Chondrocyte (in vitro differentiated cells): ENCODE measurements around the gene FAM78A. TPM values are rescaled to one million over a fixed set of nuclear protein-coding genes. Genes with fewer than 3 reads are reported as not detected.

Experiments
- DNase-seq: peaks from one replicate; pipeline ENCODE4 v3.0.0; 2021; ENCODE audit warnings: mixed read lengths, low spot score
- H3K27ac Mint-ChIP-seq: one replicate; pipeline ENCODE4 v1.8.0; 2021; ENCODE audit warnings: mild to moderate bottlenecking, moderate library complexity, mixed read lengths; ENCODE audit not compliant: unreplicated experiment
- H3K27me3 Mint-ChIP-seq: 2 replicates; pipeline ENCODE4 v1.8.0; 2021; ENCODE audit warnings: low read depth, mixed read lengths
- H3K36me3 Mint-ChIP-seq: 2 replicates; pipeline ENCODE4 v1.8.0; 2021; ENCODE audit warnings: low read depth, mixed read lengths
- H3K4me1 Mint-ChIP-seq: 2 replicates; pipeline ENCODE4 v1.8.0; 2021; ENCODE audit warnings: low read depth, mild to moderate bottlenecking, mixed read lengths
- H3K4me3 Mint-ChIP-seq: one replicate; pipeline ENCODE4 v1.8.0; 2021; ENCODE audit warnings: mild to moderate bottlenecking, moderate library complexity, mixed read lengths; ENCODE audit not compliant: unreplicated experiment
- H3K9me3 Mint-ChIP-seq: 2 replicates; pipeline ENCODE4 v1.8.0; 2021; ENCODE audit warnings: low read depth, mixed read lengths
- total RNA-seq: library from RNA; stranded (reverse); gene quantifications from 3 replicates; pipeline ENCODE4 v1.2.1, GENCODE V29; 2021
- TF ChIP-seq, protein P1 (sequence below): fragments of 200-600 bp; sonication (generic); IDR thresholded peaks from 2 replicates; pipeline ENCODE4 v1.5.0; 2021; ENCODE audit warnings: antibody characterized with exemption, mild to moderate bottlenecking, moderate library complexity

The FAM78A gene
- total RNA-seq, 1 donor from 2014 or later: 1.6 TPM

DNA sequence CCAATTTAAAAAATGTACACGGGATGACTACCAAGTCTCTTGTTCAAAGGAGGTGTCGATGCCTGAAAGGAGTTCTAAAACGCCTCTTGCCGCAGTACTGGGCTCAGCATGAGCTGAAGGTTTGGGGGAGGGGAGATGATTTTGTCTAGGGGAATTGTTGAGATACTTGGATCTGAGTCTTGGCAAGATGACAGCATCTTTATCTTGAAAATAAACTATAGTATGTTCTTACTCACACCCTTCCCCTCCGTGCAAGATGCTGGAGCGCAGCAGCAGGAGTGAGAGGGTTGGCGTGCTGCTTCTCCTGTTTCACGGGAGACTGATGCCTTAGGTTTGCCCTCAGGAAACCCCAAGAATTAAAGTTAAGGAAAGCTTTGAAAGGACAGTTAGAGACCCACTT is 47.3 kb downstream of the FAM78A start:
- peak overlapping the region; percentile 36 for H3K27ac Mint-ChIP-seq
- TF ChIP-seq, protein P1, sequence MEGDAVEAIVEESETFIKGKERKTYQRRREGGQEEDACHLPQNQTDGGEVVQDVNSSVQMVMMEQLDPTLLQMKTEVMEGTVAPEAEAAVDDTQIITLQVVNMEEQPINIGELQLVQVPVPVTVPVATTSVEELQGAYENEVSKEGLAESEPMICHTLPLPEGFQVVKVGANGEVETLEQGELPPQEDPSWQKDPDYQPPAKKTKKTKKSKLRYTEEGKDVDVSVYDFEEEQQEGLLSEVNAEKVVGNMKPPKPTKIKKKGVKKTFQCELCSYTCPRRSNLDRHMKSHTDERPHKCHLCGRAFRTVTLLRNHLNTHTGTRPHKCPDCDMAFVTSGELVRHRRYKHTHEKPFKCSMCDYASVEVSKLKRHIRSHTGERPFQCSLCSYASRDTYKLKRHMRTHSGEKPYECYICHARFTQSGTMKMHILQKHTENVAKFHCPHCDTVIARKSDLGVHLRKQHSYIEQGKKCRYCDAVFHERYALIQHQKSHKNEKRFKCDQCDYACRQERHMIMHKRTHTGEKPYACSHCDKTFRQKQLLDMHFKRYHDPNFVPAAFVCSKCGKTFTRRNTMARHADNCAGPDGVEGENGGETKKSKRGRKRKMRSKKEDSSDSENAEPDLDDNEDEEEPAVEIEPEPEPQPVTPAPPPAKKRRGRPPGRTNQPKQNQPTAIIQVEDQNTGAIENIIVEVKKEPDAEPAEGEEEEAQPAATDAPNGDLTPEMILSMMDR: no peak
- H3K9me3 Mint-ChIP-seq: no peaks in the 10 kb centered on the region
- DNase-seq: no peak
- peaks cover 27% of the 10 kb centered on the region for H3K4me1 Mint-ChIP-seq
- H3K4me3 Mint-ChIP-seq: no peak overlapping the region
- H3K36me3 Mint-ChIP-seq: peaks cover 27% of the 10 kb centered on the region
- no peaks in the 10 kb centered on the region for H3K27me3 Mint-ChIP-seq

DNA sequence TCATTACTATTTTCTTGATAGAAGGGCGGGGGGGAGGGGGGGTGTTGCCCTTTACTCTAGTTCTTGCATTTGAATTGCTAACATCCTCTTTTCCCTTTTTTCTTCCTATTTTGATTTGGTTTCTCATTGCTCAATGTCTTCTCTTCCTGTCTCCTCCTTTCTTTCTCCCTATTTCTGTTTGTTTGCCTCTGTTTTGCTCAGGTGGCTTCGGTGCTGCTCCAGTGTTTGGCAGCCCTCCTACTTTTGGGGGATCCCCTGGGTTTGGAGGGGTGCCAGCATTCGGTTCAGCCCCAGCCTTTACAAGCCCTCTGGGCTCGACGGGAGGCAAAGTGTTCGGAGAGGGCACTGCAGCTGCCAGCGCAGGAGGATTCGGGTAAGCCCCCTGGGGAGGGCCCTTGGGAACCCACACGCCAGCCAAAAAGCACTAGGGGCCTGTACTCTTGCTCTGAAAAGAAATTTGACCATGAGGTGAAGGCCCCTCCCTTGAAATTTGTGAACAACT is 48.3 kb downstream of the FAM78A start:
- peaks cover 20% of the 10 kb centered on the region for H3K36me3 Mint-ChIP-seq
- H3K4me3 Mint-ChIP-seq: no peak overlapping the region
- no peak for DNase-seq
- H3K9me3 Mint-ChIP-seq: no peaks in the 10 kb centered on the region
- TF ChIP-seq, protein P1: no peak
- peaks cover 27% of the 10 kb centered on the region for H3K4me1 Mint-ChIP-seq
- no peak overlapping the region for H3K27ac Mint-ChIP-seq
- no peaks in the 10 kb centered on the region for H3K27me3 Mint-ChIP-seq

DNA sequence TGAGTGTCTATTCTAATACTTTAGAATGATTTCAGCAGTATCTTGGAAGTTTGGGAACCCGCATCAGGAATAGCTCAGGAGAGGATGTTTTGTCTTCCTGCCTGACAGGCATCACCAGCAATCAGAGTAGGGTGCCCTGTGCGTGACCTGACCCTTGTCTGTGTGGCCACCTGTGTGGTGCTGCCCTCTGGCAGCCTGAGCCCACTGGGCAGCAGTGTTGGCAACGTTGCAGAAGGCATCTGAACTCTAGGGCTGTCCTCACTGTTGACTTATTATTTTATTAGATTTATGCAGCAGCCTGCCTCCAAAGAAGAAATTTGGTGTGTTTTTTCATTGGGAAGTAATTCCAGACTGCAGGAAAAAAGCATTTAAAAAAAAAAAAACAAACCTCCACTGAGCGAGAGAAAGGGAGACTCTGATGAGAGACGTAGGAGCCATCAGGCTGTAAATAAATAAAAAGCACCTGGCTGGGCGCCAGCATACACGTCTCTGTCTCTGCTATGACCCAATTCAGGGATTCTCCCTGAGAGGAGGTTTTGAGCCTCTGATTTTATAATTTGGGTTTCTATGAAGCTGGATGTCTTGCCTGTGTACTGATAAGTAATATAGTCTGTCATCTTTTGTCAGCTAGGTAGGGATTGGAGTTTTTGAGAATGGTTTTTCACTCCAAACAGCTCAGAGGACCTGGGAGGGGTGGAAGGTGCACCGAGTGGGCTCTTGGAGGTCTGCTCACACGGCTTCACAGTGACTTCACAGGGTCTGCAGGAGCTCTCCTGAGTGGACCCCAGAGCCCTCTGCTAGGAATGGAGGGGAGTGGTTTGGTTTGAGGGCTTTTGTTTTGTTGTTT is 49.0 kb downstream of the FAM78A start:
- peaks cover 27% of the 10 kb centered on the region for H3K4me1 Mint-ChIP-seq
- H3K27ac Mint-ChIP-seq: no peak overlapping the region
- no peak overlapping the region for H3K4me3 Mint-ChIP-seq
- TF ChIP-seq, protein P1: no peak
- no peaks in the 10 kb centered on the region for H3K27me3 Mint-ChIP-seq
- no peaks in the 10 kb centered on the region for H3K9me3 Mint-ChIP-seq
- DNase-seq: no peak
- peaks cover 20% of the 10 kb centered on the region for H3K36me3 Mint-ChIP-seq

DNA sequence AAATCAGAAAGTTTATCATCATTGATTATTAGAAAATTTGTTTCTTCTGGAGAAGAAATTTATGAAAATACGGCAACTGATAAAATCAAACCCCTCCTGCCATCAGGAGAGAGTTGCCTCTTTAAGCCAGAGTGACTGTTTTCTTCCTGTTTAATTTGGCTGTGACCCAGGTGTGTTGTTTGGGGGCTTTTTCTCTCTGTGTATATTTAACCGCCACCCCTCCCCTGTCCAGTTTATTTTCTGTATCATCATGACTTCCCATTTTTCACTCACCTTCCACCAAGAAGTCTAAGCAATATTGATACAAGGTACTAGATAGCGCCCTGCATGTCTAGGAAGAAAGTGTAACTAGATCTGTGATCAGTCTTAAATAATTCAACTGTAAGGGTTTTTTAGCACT is 50.1 kb downstream of the FAM78A start:
- peak overlapping the region; percentile 3 for H3K27ac Mint-ChIP-seq
- TF ChIP-seq, protein P1: no peak
- H3K4me3 Mint-ChIP-seq: no peak overlapping the region
- H3K27me3 Mint-ChIP-seq: no peaks in the 10 kb centered on the region
- DNase-seq: no peak
- H3K9me3 Mint-ChIP-seq: no peaks in the 10 kb centered on the region
- peaks cover 15% of the 10 kb centered on the region for H3K36me3 Mint-ChIP-seq
- peaks cover 27% of the 10 kb centered on the region for H3K4me1 Mint-ChIP-seq

DNA sequence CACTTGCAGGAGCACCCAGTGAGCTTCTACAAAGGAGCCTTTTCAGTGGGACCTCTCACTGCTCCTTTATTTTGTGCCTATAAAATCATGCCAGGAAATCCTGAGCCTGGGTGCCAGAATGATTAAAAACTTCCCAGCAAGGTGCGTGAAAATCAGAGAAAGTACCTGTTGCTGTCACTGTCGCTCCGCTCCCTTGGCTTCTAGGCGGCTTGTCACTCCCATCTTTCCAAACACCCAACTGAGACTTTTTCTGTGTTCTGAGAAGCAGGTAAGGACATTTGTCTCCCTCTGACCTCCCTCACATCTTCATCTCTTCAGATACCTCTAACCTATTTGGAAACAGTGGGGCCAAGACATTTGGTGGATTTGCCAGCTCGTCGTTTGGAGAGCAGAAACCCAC is 53.9 kb downstream of the FAM78A start:
- no peaks in the 10 kb centered on the region for H3K27me3 Mint-ChIP-seq
- no peak for DNase-seq
- H3K9me3 Mint-ChIP-seq: no peaks in the 10 kb centered on the region
- H3K27ac Mint-ChIP-seq: no peak overlapping the region
- TF ChIP-seq, protein P1: no peak
- peaks cover 28% of the 10 kb centered on the region for H3K4me1 Mint-ChIP-seq
- H3K4me3 Mint-ChIP-seq: no peak overlapping the region
- peaks cover 9% of the 10 kb centered on the region for H3K36me3 Mint-ChIP-seq
